Skeletal muscle tissue (tissue), 4 donors: ENCODE measurements around the gene FGF10. TPM values are rescaled to one million over a fixed set of nuclear protein-coding genes. Genes with fewer than 3 reads are reported as not detected.

Source experiments
- H3K27ac ChIP-seq: one replicate; pipeline ENCODE4 v1.7.0; 2013; ENCODE audit warnings: mild to moderate bottlenecking, low read depth, low read length, inconsistent platforms
- H3K27me3 ChIP-seq, 3 donors: one replicate each; pipeline ENCODE4 v1.7.0; 2013; ENCODE audit warnings: low read length in 3 of 3; ENCODE audit not compliant: control insufficient read depth in 3 of 3, insufficient read depth in 3 of 3
- H3K36me3 ChIP-seq, 3 donors: one replicate each; pipeline ENCODE4 v1.7.0; 2013; ENCODE audit warnings: low read length in 3 of 3; ENCODE audit not compliant: control insufficient read depth in 3 of 3, insufficient read depth in 3 of 3
- H3K4me1 ChIP-seq, 3 donors: one replicate each; pipeline ENCODE4 v1.7.0; 2013; ENCODE audit warnings: low read length in 3 of 3, mild to moderate bottlenecking in 3 of 3; ENCODE audit not compliant: control insufficient read depth in 3 of 3, insufficient read depth in 3 of 3
- H3K4me3 ChIP-seq, 3 donors: one replicate each; pipeline ENCODE4 v1.7.0; 2013; ENCODE audit warnings: low read length in 3 of 3
- H3K9ac ChIP-seq, 3 donors: one replicate each; pipeline ENCODE4 v1.7.0; 2013; ENCODE audit warnings: low read length in 3 of 3, mild to moderate bottlenecking in 3 of 3, moderate library complexity in 2 of 3, low read depth in 1 of 3
- H3K9me3 ChIP-seq, 3 donors: one replicate each; pipeline ENCODE4 v1.7.0; 2013; ENCODE audit warnings: low read length in 3 of 3; ENCODE audit not compliant: control insufficient read depth in 3 of 3
- total RNA-seq: library from RNA; depleted of rRNA; stranded (reverse); fragments of >200 nt; gene quantifications from one replicate; pipeline ENCODE4 v1.2.3, GENCODE V29; 2014
- donor health status: Osteomylitis.

Gene FGF10
- total RNA-seq, 1 donor from 2014 or later, result 4.7 TPM

DNA sequence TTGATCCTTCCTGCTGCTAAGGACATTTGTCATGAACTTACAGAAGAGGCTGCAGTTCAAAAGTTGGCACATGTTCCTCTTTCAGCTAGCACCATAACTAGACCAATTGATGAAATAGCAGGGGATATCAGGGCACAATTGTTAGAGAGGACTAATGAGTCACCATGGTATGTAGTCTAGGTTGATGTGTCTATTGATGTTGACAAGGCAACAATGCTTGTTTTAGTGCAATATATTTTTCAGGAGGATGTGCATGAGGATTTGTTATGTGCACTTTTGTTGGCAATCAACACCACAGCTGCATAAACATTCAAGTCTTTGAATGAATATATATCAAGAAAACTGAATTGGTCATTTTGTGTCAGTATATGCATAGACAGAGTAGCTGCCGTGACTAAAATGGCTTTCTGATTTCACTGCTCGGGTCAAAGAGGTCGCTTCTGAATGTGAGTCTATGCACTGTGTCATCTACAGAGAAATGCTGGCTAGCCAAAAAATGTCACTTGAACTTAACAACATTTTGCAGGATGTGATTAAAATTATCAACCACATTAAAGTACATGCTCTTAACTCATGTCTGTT is 68.0 kb downstream of the FGF10 start:
- Histone ChIP-seq H3K4me1 (no peaks in the 10 kb centered on the region), H3K27me3 (no peaks in the 10 kb centered on the region), H3K9me3 (no peaks in the 10 kb centered on the region), H3K27ac (no peak overlapping the region), H3K4me3 (no peak overlapping the region), H3K9ac (no peak overlapping the region), H3K36me3 (no peaks in the 10 kb centered on the region)

DNA sequence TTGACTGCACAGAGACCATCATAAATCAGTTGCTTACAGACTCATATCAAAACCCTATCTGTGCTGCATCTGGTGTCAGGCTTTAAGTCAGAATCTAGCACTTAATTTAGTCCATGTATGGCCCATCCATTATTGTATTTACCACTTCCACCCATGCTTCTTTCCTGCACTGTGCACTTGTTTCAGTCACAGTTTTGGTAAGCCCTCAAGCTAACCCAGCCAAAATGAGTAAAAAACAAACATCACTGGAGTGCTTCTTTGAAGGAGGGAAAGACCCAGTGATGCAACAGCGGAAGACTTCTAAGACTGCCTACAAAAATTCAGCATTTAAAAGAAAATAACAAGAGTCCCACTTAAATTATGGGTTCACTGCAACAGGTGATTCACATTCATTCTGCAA is 69.0 kb downstream of the FGF10 start:
- H3K27me3 ChIP-seq, result no peaks in the 10 kb centered on the region
- no peaks in the 10 kb centered on the region for H3K4me1 ChIP-seq
- H3K27ac ChIP-seq, result no peak overlapping the region
- H3K9me3 ChIP-seq, result no peaks in the 10 kb centered on the region
- H3K4me3 ChIP-seq, result no peak overlapping the region
- H3K36me3 ChIP-seq, result no peaks in the 10 kb centered on the region
- no peak overlapping the region for H3K9ac ChIP-seq

DNA sequence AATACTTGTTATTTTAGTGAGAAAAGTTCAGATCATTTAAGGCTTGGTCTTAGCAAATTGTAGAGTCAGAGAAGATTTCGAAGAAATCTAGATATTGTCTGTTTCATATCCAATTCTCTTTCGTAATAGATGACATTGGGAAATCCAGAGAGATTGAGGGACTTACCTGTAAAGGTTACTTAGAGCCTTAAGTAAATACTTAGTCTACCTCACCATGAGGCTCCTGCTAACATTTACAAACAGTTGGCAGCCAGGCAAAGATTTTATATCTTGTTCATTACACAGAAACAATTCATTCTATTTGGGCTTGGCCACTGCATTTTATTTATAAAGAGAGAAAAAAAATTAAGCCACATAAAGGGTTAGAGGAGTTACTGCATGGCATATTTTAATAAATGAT is 70.3 kb downstream of the FGF10 start:
- Histone ChIP-seq H3K27me3 (no peaks in the 10 kb centered on the region), H3K9me3 (no peaks in the 10 kb centered on the region), H3K4me3 (no peak overlapping the region), H3K9ac (no peak overlapping the region), H3K27ac (no peak overlapping the region), H3K36me3 (no peaks in the 10 kb centered on the region), H3K4me1 (no peaks in the 10 kb centered on the region)

DNA sequence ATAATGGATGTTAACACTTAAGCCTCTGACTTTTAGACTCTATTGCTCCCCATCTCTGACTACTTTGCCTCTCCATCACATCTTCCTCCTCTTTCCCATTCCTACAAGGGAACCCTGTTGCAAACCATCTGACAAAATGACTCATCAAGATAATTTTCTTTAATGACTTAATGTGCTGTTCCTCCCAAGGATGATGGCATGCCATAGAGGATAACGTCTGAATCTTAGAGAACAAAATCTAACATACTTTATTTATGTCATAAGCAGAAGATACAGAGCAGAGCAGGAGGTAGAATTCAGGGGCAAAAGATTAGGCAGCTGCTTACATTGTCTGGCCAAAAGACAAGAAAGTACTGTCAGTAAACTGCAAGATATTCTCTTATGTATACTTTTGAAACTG is 76.8 kb downstream of the FGF10 start:
- Histone ChIP-seq H3K27me3 (no peaks in the 10 kb centered on the region), H3K27ac (no peak overlapping the region), H3K4me3 (no peak overlapping the region), H3K36me3 (no peaks in the 10 kb centered on the region), H3K4me1 (no peaks in the 10 kb centered on the region), H3K9me3 (no peaks in the 10 kb centered on the region), H3K9ac (no peak overlapping the region)

DNA sequence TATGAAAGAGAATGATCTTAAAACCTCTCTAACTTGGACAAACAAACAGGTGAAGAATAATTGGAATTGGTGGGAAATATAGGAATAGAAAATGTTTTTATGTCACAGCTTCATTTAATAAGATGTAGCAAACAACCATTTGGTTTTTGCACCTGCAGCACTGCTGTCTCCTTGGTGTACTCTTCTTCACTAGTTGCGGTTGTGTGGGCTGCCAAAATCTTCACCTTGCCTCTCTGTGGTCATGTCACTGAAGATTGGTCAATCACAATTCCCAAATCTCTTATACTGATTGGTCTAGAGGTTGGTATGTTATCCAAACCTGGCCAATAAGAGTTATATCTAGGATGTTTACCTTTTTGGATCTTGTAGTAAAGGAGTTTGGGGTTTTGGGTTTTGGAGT is 88.7 kb downstream of the FGF10 start:
- H3K4me3 ChIP-seq, result no peak overlapping the region
- no peaks in the 10 kb centered on the region for H3K36me3 ChIP-seq
- no peaks in the 10 kb centered on the region for H3K4me1 ChIP-seq
- no peaks in the 10 kb centered on the region for H3K27me3 ChIP-seq
- no peak overlapping the region for H3K27ac ChIP-seq
- H3K9ac ChIP-seq, result no peak overlapping the region
- H3K9me3 ChIP-seq, result no peaks in the 10 kb centered on the region

DNA sequence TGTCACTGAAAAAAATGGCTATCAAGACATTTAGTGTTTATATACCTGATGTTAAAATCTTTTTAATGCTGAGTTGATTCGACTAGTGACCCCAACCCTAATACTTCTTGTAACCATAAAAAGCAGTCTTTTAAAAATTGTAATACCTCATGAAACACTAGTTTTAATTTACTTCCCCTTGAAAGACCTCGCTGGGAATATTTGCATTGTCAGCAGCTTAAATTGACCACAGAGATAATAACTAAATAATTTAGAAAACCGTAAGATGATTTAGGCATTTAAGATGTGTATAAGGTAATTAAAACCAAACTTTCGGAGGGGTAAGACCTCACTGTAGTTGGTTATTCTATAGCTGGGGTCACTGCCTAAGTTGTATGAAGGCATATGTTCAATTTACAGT is 89.8 kb downstream of the FGF10 start:
- no peak overlapping the region for H3K4me3 ChIP-seq
- H3K9ac ChIP-seq, result no peak overlapping the region
- H3K4me1 ChIP-seq, result no peaks in the 10 kb centered on the region
- H3K27ac ChIP-seq, result no peak overlapping the region
- no peaks in the 10 kb centered on the region for H3K36me3 ChIP-seq
- no peaks in the 10 kb centered on the region for H3K9me3 ChIP-seq
- H3K27me3 ChIP-seq, result no peaks in the 10 kb centered on the region

DNA sequence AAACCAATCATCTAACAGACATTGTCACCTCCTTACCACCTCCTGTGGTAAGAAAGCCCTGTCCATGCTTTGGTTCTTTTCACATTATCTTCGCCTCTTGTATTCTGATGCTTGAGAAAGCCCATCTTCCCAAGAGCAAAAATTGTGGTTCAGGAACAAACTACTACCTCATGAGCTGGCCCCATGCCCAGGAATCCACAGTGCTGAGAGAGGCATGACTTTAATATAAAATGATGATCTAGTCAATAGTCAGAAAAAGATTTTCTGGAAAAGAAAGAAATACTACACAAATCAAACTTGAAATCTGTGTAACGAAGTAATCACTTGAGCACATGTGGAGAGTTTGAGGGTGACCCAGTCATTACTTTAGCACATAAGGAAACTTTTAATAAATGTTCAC is 94.7 kb downstream of the FGF10 start:
- Histone ChIP-seq H3K4me3 (no peak overlapping the region), H3K36me3 (no peaks in the 10 kb centered on the region), H3K9ac (no peak overlapping the region), H3K27me3 (no peaks in the 10 kb centered on the region), H3K9me3 (no peaks in the 10 kb centered on the region), H3K27ac (no peak overlapping the region), H3K4me1 (no peaks in the 10 kb centered on the region)

DNA sequence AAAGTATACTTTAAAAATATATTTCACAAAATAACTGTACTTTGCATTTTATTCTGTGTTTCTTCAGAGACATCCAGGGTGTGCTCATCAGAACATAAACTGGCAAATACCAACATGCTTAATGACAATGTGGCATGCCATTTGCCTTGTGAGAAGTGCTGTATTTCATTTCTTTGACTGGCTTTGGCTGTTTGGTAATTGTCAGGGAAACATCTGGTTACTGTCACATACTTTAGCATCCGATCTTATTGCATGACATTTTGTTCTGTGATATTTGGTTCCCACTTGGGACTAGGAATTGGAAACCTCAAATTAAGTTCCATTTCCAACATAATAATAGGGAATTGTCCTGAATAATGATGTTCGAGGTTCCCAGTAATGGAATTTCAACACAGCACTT is 96.5 kb downstream of the FGF10 start:
- Histone ChIP-seq H3K36me3 (no peaks in the 10 kb centered on the region), H3K27ac (no peak overlapping the region), H3K9me3 (no peaks in the 10 kb centered on the region), H3K4me1 (no peaks in the 10 kb centered on the region), H3K9ac (no peak overlapping the region), H3K4me3 (no peak overlapping the region), H3K27me3 (no peaks in the 10 kb centered on the region)

DNA sequence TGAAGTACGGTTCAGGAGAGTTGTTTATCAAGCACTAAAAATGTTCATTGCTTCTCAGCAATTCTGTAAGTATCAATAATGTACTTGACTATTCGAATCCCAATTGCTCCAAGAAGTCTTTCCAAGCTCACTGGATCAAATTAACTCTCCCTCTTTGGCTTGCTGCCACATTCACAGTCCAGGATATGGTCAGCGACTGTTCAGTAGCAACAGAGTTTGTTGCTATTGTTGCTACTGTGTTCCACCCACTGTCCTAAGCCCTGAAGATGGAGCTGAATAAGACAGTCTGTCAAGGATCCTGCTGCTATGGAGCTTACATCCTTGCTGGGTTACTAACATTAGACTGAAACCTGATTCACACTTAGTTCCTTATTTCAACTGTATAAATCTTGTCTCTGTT is 110.8 kb downstream of the FGF10 start:
- Histone ChIP-seq H3K27ac (no peak overlapping the region), H3K9ac (no peak overlapping the region), H3K36me3 (no peaks in the 10 kb centered on the region), H3K9me3 (no peaks in the 10 kb centered on the region), H3K4me3 (no peak overlapping the region), H3K27me3 (no peaks in the 10 kb centered on the region), H3K4me1 (no peaks in the 10 kb centered on the region)

DNA sequence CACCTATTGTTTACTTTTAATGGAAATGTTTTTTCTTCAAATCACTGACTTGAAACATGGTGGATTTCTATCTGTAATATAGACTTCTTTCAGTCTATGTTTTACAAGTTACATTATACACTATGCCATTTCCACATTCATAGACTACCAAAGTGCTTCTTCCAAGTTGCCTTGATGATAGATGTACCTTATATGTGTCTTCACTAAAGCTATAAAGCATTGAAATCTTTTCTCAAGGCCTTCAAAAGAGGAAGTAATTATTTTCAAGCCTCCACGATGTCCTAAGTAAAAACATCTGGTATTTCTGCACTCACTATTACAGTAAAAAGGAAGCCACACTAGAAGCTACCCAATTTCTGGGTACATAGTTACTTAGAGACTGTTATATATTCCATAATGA is 113.3 kb downstream of the FGF10 start:
- Histone ChIP-seq H3K36me3 (no peaks in the 10 kb centered on the region), H3K9ac (no peak overlapping the region)

DNA sequence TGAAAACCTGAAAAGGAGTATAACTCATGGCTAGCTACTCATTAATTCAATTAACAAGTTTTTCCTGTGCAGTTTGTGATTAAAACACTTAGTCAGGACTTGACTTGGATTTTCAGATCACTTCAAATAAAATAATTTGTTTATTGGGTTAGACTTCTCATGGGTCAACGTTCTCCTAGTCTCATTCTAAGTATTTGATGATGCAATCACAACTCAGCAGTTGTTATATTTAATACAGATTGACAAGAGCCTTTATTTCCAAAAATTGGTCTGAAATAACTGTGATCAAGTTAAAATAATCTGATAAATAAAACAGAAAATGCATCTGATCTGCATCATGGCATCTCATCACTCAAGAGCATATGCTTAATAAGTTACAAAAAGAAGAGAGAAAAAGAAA is 113.9 kb downstream of the FGF10 start:
- Histone ChIP-seq H3K9me3 (no peaks in the 10 kb centered on the region), H3K4me3 (no peak overlapping the region), H3K27me3 (no peaks in the 10 kb centered on the region), H3K4me1 (no peaks in the 10 kb centered on the region), H3K9ac (no peak overlapping the region), H3K36me3 (no peaks in the 10 kb centered on the region), H3K27ac (no peak overlapping the region)

More for the DNA sequence above, 113.3 kb downstream of the FGF10 start:
- H3K9me3 ChIP-seq, result no peaks in the 10 kb centered on the region
- H3K27ac ChIP-seq, result no peak overlapping the region
- H3K4me3 ChIP-seq, result no peak overlapping the region
- H3K4me1 ChIP-seq, result no peaks in the 10 kb centered on the region
- H3K27me3 ChIP-seq, result no peaks in the 10 kb centered on the region
